Measurements from ENCODE around the gene APBB2.

DNA sequence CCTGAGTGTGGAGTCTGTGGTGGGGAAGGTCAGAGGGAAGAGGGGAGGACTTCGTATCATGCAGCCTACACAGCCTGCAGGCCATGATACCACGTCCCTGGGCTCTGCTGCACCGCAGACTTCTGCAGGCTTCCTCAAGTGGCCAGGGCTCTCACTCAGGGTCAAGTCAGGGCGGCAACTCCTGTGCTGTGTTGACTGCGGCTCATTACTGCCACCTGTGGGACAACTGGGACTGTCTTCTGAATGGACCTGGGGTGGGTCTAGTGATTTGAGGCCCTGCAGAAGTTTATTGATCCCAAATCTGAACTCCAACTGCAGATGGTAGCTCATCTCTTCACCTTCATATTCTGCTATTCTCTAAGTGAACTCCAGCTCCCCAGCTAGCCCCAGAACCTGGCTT is 297.5 kb downstream of the APBB2 start:
- no peak for TF ChIP-seq EZH2 (IDR thresholded peaks at IDR 0.05; ENCODE audit: insufficient read depth, poor library complexity, severe bottlenecking)
- no peak for TF ChIP-seq EZH2phosphoT487 (IDR thresholded peaks at IDR 0.05; ENCODE audit: insufficient read depth, low read depth)
